PC-3 (cell line): ENCODE measurements around the gene DNPH1. TPM values are rescaled to one million over a fixed set of nuclear protein-coding genes. Genes with fewer than 3 reads are reported as not detected.

ENCODE experiments used
- ATAC-seq: fragments of 200-7000 bp; cut with Tn5 transposase; 2 replicates; pipeline ENCODE4 v1.9.1; 2020; ENCODE audit warnings: mild to moderate bottlenecking, moderate library complexity
- BruUV-seq: library from RNA; stranded (reverse); fragments of 400-500 nt; replicated peaks from 2 replicates; lab custom pipeline; 2021; lab: Mats Ljungman, UMichigan
- CTCF ChIA-PET: fragments of 300-600 bp; sonication (Branson Sonifier 250); formaldehyde crosslinking; loops from one replicate; lab custom pipeline; 2022; ENCODE audit warnings: antibody characterized with exemption; lab: Charles Lee
- POLR2A ChIA-PET: fragments of 300-600 bp; sonication (Branson Sonifier 250); formaldehyde crosslinking; loops from one replicate; lab custom pipeline; 2022; ENCODE audit warnings: antibody characterized with exemption; ENCODE audit not compliant: unreplicated experiment; lab: Charles Lee
- DNase-seq: peaks from one replicate; pipeline ENCODE4 v3.0.0-alpha.2; 2015
- H2AFZ ChIP-seq: fragments of 300-600 bp; sonication (generic); 2 replicates; pipeline ENCODE4 v1.6.0; 2016; ENCODE audit warnings: antibody characterized with exemption, low read length
- H3F3A ChIP-seq: fragments of 300-600 bp; sonication (generic); one replicate; pipeline ENCODE4 v1.6.0; 2017; ENCODE audit warnings: antibody characterized with exemption, low read length, control low read depth, mild to moderate bottlenecking; ENCODE audit not compliant: unreplicated experiment
- H3K27ac ChIP-seq: fragments of 300-600 bp; sonication (generic); 2 replicates; pipeline ENCODE4 v1.5.1; 2016; ENCODE audit warnings: mild to moderate bottlenecking, low read length
- H3K27me3 ChIP-seq: fragments of 300-600 bp; sonication (generic); 2 replicates; pipeline ENCODE4 v1.6.1; 2016; ENCODE audit warnings: low read length, mixed read lengths
- H3K36me3 ChIP-seq: fragments of 300-600 bp; sonication (generic); 2 replicates; pipeline ENCODE4 v1.6.1; 2016; ENCODE audit warnings: low read depth, mixed run types, low read length, mixed read lengths
- H3K4me1 ChIP-seq: fragments of 300-600 bp; sonication (generic); 2 replicates; pipeline ENCODE4 v1.5.1; 2016; ENCODE audit warnings: low read length; ENCODE audit not compliant: insufficient read depth
- H3K4me2 ChIP-seq: fragments of 300-600 bp; sonication (generic); 2 replicates; pipeline ENCODE4 v1.6.0; 2016; ENCODE audit warnings: low read length
- H3K4me3 ChIP-seq: fragments of 300-600 bp; sonication (generic); 2 replicates; pipeline ENCODE4 v1.5.1; 2016; ENCODE audit warnings: mild to moderate bottlenecking, low read length, mixed read lengths
- H3K79me2 ChIP-seq: fragments of 300-600 bp; sonication (generic); 2 replicates; pipeline ENCODE4 v1.6.1; 2017; ENCODE audit warnings: low read length, mixed read lengths
- H3K9ac ChIP-seq: fragments of 300-600 bp; sonication (generic); 2 replicates; pipeline ENCODE4 v1.6.0; 2016; ENCODE audit warnings: mild to moderate bottlenecking, low read length
- H3K9me2 ChIP-seq: fragments of 300-600 bp; sonication (generic); replicated peaks from 2 replicates; pipeline ENCODE4 v1.6.1; 2016; ENCODE audit warnings: mixed run types, low read length, mixed read lengths
- H3K9me3 ChIP-seq: fragments of 300-600 bp; sonication (generic); 2 replicates; pipeline ENCODE4 v1.6.1; 2016; ENCODE audit warnings: low read length, mixed read lengths
- H4K20me1 ChIP-seq: fragments of 300-600 bp; sonication (generic); 2 replicates; pipeline ENCODE4 v1.6.1; 2016; ENCODE audit warnings: low read length, mixed read lengths
- EZH2 ChIP-seq: fragments of 300-600 bp; sonication (generic); IDR thresholded peaks from one replicate; pipeline ENCODE4 v1.6.1; 2017; ENCODE audit warnings: antibody characterized with exemption, mild to moderate bottlenecking, low read length; ENCODE audit not compliant: unreplicated experiment
- EZH2phosphoT487 ChIP-seq: fragments of 300-600 bp; sonication (generic); IDR thresholded peaks from 2 replicates; pipeline ENCODE4 v1.6.1; 2018; ENCODE audit warnings: mild to moderate bottlenecking, antibody characterized with exemption, low read length, borderline replicate concordance
- intact Hi-C: fragments of 100-400 bp; cut with micrococcal nuclease; formaldehyde crosslinking; loops from 2 replicates; pipeline ENCODE4 v1.9.0; 2023
- total RNA-seq: library from RNA; depleted of rRNA; stranded (reverse); fragments of >200 nt; gene quantifications from 2 replicates; pipeline ENCODE4 v1.2.3, GENCODE V29; 2014
- TF ChIP-seq, protein P1 (sequence below): fragments of 300-600 bp; sonication (generic); conservative IDR thresholded peaks from 2 replicates; pipeline ENCODE4 v1.5.1; 2017; ENCODE audit warnings: antibody characterized with exemption, low read depth, mild to moderate bottlenecking, low read length

Gene DNPH1
- total RNA-seq, 1 experiment from 2014 or later = 128 TPM

DNA sequence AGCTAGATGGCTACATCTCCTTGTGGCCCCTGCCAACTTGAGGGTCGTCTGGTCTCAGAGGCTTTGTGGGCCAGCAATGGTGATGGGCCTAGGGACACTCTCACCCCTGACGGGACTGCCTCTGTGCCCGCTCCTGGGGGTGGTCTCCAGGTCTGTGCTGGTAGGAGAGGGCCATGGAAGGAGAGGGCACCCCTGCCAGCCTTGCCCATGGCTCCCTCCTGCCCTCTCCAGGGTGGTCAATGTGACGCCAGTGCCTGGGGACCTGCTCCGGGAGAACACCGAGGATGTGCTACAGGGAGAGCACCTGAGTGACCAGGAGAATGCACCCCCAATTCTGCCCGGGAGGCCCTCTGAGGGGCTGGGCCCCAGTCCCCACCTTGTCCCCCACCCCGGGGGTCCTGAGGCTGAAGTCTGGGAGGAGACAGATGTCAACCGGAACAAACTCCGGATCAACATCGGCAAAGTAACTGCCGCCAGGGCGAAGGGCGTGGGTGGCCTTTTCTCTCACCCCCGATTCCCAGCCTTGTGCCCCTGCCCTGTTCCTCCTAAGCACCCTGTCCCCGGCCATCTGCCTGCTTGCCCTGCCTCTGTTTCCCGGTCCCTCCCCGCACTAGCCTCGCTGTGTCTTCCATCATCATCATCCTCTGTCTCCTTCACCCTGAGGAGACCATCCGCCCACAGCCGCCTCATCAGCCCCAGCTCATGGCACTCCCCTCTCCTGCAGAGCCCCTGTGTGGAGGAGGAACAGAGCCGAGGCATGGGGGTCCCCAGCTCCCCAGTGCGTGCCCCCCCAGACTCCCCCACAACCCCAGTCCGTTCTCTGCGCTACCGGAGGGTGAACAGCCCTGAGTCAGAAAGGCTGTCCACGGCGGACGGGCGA, 29.8 kb upstream of the DNPH1 start:
- H3K27me3 ChIP-seq = no peaks in the 10 kb centered on the region
- POLR2A ChIA-PET = interaction anchor here (0.7 kb wide), 1 partner anchor 78 kb away, joined by 9 read pairs; no protein-coding TSS in a partner anchor
- no TSS peak for BruUV-seq
- no peaks in the 10 kb centered on the region for H3K79me2 ChIP-seq
- H3K9me3 ChIP-seq = no peaks in the 10 kb centered on the region
- no peaks in the 10 kb centered on the region for H3K4me1 ChIP-seq
- no peaks in the 10 kb centered on the region for H3K9me2 ChIP-seq
- H3K27ac ChIP-seq = no peak overlapping the region
- no peak overlapping the region for H3K4me2 ChIP-seq
- no peaks in the 10 kb centered on the region; the same call in 1 of the 2 replicates for H3K36me3 ChIP-seq
- TF ChIP-seq, protein P1, sequence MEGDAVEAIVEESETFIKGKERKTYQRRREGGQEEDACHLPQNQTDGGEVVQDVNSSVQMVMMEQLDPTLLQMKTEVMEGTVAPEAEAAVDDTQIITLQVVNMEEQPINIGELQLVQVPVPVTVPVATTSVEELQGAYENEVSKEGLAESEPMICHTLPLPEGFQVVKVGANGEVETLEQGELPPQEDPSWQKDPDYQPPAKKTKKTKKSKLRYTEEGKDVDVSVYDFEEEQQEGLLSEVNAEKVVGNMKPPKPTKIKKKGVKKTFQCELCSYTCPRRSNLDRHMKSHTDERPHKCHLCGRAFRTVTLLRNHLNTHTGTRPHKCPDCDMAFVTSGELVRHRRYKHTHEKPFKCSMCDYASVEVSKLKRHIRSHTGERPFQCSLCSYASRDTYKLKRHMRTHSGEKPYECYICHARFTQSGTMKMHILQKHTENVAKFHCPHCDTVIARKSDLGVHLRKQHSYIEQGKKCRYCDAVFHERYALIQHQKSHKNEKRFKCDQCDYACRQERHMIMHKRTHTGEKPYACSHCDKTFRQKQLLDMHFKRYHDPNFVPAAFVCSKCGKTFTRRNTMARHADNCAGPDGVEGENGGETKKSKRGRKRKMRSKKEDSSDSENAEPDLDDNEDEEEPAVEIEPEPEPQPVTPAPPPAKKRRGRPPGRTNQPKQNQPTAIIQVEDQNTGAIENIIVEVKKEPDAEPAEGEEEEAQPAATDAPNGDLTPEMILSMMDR = no peak
- TF ChIP-seq EZH2phosphoT487 = no peak
- no peak for TF ChIP-seq EZH2
- H3K9ac ChIP-seq = no peak overlapping the region
- DNase-seq = no peak
- H2AFZ ChIP-seq = no peak overlapping the region
- no peak overlapping the region for H3K4me3 ChIP-seq
- ATAC-seq = no peak
- CTCF ChIA-PET = no interaction called here
- H3F3A ChIP-seq = no peaks in the 10 kb centered on the region
- no peaks in the 10 kb centered on the region for H4K20me1 ChIP-seq
- intact Hi-C loops = no loop called here

DNA sequence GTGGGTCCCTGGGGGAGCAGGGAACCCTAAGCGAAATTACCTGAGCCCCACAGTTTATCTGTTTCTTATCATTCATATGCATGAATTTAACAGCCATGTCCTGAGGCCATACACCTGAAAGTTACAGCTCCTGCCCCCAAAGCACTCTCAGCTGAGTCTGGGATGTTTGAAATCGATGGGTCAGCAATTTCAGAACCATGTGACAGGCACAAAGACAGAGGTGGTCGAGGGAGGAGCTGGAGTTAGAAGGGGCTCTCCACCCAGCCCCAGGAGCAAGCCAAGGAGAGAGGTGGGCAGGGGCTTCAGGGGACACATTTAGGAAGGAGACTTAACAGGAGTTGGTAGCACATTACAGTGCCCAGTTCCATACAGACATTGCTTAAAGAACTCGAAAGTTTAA, 28.9 kb upstream of the DNPH1 start:
- no peak for ATAC-seq
- Histone ChIP-seq H3K27ac (no peak overlapping the region), H3K4me2 (no peak overlapping the region), H3K79me2 (no peaks in the 10 kb centered on the region), H3K4me3 (no peak overlapping the region), H2AFZ (no peak overlapping the region), H3K27me3 (no peaks in the 10 kb centered on the region), H3K4me1 (no peaks in the 10 kb centered on the region), H3K9me3 (no peaks in the 10 kb centered on the region), H3K36me3 (no peaks in the 10 kb centered on the region), H3K9ac (no peak overlapping the region), H3F3A (no peaks in the 10 kb centered on the region), H4K20me1 (no peaks in the 10 kb centered on the region), H3K9me2 (no peaks in the 10 kb centered on the region)
- intact Hi-C loops = no loop called here
- TF ChIP-seq EZH2phosphoT487 (no peak), EZH2 (no peak)
- TF ChIP-seq, protein P1 = no peak
- DNase-seq = no peak
- BruUV-seq = no TSS peak
- ChIA-PET POLR2A (no interaction called here), CTCF (no interaction called here)
